NCI-H1694 (cell line): ENCODE data around the gene FURIN.
"Not testable (repeated sequence)": the region's sequence is repeated elsewhere in the genome, so short reads cannot be mapped to it uniquely, and the experiment has no call there.

Experiments used
- DNase-seq: peaks from one replicate; lab custom pipeline; 2025; lab: John Stamatoyannopoulos, UW

FURIN gene

GRCh38 chr15:90882781-90883525, 14.6 kb downstream of the FURIN start:
- DNase-seq, result no peak

GRCh38 chr15:90883526-90883975, 15.2 kb downstream of the FURIN start:
- DNase-seq, result no peak

- DNase-seq, result no peak
Observed at GRCh38 chr15:90883976-90884718, 15.8 kb downstream of the FURIN start, which contains the start of gene FES. Gene FES, plus strand, starts transcription at chr15:90884504. Its CDS starts 542 bp downstream, at chr15:90885046.

- DNase-seq, result no peak
Observed at GRCh38 chr15:90884719-90885431, 16.5 kb downstream of the FURIN start.

- peak; percentile 42 for DNase-seq
Observed at GRCh38 chr15:90885432-90886290, 17.3 kb downstream of the FURIN start.

GRCh38 chr15:90886291-90886614, 17.9 kb downstream of the FURIN start:
- DNase-seq, result no peak

- DNase-seq, result no peak
Observed at GRCh38 chr15:90887037-90887481, 18.7 kb downstream of the FURIN start.

- DNase-seq, result no peak
Observed at GRCh38 chr15:90889313-90889730, 20.9 kb downstream of the FURIN start.

GRCh38 chr15:90889736-90890456, 21.5 kb downstream of the FURIN start:
- DNase-seq, result no peak

- no peak for DNase-seq
Observed at GRCh38 chr15:90890839-90891238, 22.5 kb downstream of the FURIN start.

GRCh38 chr15:90891346-90891949, 23.1 kb downstream of the FURIN start:
- no peak for DNase-seq

- no peak for DNase-seq
Observed at GRCh38 chr15:90892023-90892422, 23.6 kb downstream of the FURIN start.

- no peak for DNase-seq
Observed at GRCh38 chr15:90892498-90893174, 24.2 kb downstream of the FURIN start.

GRCh38 chr15:90893175-90894090, 25.0 kb downstream of the FURIN start:
- peak; percentile 26 for DNase-seq

- peak; percentile 64 for DNase-seq
Observed at GRCh38 chr15:90895571-90896117, 27.3 kb downstream of the FURIN start.

GRCh38 chr15:90897131-90897655, 28.8 kb downstream of the FURIN start:
- DNase-seq, result not testable (repeated sequence)

GRCh38 chr15:90901175-90902039, 33.0 kb downstream of the FURIN start:
- DNase-seq, result no peak
